GM12872 (cell line): ENCODE measurements around the gene EPS8L1.

Experiments used
- CTCF ChIP-seq: IDR thresholded peaks from 3 replicates; pipeline ENCODE4 v1.5.1; 2011; ENCODE audit warnings: low read depth, mild to moderate bottlenecking, low read length, moderate library complexity; ENCODE audit not compliant: insufficient read depth

The EPS8L1 gene

DNA sequence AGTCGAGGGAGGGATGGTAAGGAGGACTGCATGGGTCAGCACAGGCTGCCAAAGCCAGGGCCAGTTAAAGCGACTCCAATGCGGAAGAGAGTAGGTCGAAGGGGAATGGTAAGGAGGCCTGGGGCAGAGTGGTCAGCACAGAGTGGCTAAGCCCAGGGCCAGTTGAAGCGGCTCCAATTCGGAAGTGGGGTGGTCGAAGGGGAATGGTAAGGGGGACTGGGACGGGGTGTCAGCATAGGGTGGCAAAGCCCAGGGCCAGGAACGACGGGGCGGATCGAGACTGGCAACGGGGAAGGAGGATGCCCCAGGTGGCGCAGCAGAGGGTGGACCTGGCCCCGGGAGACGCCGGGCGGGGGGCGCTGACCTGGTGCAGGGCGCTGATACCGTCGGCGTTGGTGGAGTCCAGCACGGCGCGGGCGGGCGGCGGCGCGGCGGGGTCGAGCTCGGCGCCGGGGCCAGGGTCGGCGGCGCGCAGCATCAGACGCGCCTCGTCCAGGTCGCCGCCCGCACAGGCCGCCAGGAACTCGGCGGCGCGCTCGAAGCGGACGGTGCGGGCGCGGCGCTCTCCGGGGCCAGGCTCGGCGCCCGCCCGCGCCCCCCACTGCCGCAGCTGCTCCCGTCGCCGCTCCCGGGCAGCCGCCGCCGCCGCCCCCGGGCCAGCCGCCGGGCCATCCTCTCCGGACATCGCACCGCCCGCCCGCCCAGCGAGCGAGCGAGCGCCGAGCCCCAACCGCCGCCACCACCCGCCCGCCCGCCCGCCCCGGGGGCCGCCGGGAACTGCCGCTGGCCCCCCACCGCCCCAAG lies 41.4 kb downstream of the EPS8L1 start, which contains the start of gene PPP1R12C:
PPP1R12C (minus strand) TSS at position 779 of the 804 bp plus-strand sequence; CDS start at position 685, 94 bp downstream.
- no peak for TF ChIP-seq CTCF

- no peak for TF ChIP-seq CTCF
Measured at GRCh38 chr19:55117663-55118391, 42.2 kb downstream of the EPS8L1 start.

DNA sequence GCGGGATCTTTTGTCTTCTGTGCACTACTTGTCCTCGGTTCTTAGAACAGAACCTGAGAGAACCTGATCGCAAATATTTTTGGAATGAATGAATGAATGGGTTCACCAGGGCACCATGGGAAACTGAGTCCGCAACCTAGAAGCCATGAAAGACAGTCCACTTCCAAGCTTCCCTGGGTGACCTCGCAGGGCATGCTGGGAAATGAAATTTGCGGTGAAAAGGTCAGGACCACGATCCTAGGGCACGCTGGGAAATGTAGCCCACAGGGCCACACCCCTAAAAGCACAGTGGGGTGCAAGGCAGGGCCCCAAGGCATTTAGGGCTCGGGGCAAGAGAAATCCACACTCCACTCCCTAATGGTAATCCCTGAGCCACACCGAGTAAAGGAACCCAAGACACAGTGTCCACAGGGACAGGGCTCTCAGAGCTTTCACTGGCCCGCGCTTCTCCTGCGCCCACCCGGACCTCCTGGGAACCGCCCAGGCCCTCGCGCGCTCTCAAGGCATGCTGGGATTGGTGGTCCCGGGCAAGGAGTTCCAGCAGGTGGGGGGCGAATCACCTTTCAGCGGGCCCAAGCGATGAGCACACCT lies 42.8 kb downstream of the EPS8L1 start:
- TF ChIP-seq CTCF = no peak

GRCh38 chr19:55119053-55119452 lies 43.4 kb downstream of the EPS8L1 start:
- no peak for TF ChIP-seq CTCF

- TF ChIP-seq CTCF = no peak
Measured at GRCh38 chr19:55131421-55131820, 55.8 kb downstream of the EPS8L1 start.

DNA sequence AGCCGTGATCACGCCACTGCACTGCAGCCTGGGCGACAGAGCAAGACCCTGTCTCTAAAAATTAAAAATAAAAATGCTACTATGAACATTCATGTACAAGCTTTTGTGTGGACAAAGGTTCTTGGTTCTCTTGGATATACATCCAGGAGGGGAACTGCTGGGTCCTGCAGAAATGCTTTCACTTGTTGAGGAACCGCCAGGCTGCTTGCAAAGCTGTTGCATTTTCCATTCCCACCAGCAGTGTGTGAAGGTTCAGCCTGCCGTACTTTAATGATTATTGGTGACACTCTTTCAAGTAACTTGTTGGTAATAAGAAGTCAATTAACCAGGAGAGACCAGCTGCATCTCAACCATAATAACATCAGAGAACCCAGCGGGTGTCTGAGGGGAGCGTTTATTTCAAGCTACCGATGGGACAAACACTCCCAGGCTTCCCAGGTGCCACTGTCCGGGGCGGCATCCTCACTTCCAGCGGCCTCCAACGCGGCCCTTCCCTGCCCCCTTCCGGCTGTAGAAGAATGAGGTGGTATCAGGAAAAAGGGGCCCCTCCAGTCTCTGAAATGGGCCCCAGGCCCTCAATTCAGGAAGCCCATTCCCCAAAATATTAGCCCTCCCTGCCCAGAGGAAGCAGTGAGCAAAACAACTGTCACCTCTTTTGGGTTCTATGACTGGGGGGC lies 56.9 kb downstream of the EPS8L1 start:
- peak; percentile 39; the same call in 2 of the 3 replicates for TF ChIP-seq CTCF
